ENCODE measurements around the gene ACOT11.
"Not testable (repeated sequence)": the region's sequence is repeated elsewhere in the genome, so short reads cannot be mapped to it uniquely, and the experiment has no call there.

The ACOT11 gene

GRCh38 chr1:54611621-54612020 lies 63.6 kb downstream of the ACOT11 start:
- no peak for DNase-seq

DNA sequence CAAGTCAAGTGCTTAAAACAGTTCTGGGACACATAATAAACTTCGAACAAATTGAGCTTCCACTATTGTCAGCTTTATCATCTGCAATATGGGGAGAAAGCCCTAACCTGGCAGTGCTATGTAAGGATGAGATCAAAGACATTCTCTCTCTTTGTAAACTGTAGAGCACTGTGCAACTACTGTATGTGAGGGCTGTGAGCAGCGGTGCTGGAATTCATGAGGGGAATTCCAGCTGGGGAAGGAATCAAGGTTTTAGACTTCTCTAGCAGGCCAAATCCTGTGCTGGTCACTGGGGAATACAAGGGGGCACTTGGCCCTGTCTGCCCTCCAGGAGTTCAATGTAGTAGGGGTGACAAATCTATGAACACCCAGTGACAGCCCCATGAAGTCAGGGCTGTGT lies 66.0 kb downstream of the ACOT11 start:
- DNase-seq = no peak

DNA sequence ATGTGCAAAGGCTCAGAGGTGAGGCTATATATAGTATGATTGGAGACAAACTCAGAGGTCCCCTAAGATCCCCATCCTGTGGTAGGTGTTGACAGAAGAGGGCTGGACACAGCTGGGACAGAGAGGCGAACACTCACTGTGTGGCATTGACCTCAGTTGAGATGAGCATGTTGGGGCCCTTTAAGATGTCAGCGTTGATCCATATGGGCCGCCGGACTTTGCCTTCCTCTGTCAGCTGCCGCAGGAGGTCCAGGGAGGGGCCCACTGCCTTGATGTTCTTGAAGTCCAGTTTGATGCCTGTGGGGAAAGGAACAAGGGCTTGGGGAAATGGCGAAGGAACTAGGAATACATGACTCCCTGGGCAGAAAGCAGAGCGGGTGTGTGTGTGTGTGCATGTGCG lies 66.5 kb downstream of the ACOT11 start:
- no peak for DNase-seq

GRCh38 chr1:54615531-54616279 lies 67.7 kb downstream of the ACOT11 start:
- DNase-seq = no peak

GRCh38 chr1:54619749-54620148 lies 71.7 kb downstream of the ACOT11 start:
- no peak for DNase-seq

- DNase-seq = no peak
Observed at GRCh38 chr1:54623216-54624007, 75.4 kb downstream of the ACOT11 start, which contains the start of gene FAM151A. Gene FAM151A, minus strand, starts transcription at chr1:54623525. Its CDS starts 130 bp downstream, at chr1:54623395.

GRCh38 chr1:54624466-54625464 lies 76.7 kb downstream of the ACOT11 start:
- no peak for DNase-seq

- DNase-seq = no peak
Observed at GRCh38 chr1:54627196-54627595, 79.2 kb downstream of the ACOT11 start.

DNA sequence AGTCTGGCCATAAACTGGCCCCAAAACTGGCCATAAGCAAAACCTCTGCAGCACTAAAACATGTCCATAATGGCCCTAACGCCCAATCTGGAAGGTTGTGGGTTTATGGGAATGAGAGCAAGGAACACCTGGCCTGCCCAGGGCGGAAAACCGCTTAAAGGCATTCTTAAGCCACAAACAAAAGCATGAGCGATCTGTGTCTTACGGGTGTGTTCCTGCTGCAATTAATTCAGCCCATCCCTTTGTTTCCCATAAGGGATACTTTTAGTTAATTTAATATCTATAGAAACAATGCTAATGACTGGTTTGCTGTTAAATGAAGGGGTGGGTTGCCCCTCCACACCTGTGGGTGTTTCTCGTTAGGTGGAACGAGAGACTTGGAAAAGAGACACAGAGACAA lies 87.8 kb downstream of the ACOT11 start:
- DNase-seq = not testable (repeated sequence)

DNA sequence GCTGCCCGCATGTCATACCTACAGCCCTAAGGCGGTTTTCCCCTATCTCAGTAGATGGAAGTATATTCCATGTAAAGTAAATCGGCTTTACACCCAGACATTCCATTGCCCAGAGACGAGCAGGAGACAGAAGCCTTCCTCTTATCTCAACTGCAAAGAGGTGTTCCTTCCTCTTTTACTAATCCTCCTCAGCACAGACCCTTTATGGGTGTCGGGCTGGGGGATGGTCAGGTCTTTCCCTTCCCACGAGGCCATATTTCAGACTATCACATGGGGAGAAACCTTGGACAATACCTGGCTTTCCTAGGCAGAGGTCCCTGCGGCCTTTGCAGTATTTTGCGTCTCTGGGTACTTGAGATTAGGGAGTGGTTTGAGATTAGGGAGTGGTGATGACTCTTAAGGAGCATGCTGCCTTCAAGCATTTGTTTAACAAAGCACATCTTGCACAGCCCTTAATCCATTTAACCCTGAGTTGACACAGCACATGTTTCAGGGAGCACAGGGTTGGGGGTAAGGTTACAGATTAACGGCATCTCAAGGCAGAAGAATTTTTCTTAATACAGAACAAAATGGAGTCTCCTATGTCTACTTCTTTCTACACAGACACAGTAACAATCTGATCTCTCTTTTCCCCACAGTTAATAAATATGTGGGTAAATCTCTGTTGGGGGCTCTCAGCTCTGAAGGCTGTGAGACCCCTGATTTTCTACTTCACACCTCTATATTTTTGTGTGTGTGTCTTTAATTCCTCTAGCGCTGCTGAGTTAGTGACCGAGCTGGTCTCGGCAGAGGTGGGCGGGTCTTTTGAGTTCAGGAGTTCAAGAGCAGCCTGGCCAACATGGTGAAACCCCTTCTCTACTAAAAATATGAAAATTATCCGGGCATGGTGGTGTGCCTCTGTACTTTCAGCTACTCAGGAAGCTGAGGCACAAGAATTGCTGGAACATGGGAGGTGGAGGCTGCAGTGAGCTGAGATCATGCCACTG lies 88.7 kb downstream of the ACOT11 start:
- DNase-seq = not testable (repeated sequence)

GRCh38 chr1:54640361-54640760 lies 92.3 kb downstream of the ACOT11 start:
- no peak for DNase-seq

DNA sequence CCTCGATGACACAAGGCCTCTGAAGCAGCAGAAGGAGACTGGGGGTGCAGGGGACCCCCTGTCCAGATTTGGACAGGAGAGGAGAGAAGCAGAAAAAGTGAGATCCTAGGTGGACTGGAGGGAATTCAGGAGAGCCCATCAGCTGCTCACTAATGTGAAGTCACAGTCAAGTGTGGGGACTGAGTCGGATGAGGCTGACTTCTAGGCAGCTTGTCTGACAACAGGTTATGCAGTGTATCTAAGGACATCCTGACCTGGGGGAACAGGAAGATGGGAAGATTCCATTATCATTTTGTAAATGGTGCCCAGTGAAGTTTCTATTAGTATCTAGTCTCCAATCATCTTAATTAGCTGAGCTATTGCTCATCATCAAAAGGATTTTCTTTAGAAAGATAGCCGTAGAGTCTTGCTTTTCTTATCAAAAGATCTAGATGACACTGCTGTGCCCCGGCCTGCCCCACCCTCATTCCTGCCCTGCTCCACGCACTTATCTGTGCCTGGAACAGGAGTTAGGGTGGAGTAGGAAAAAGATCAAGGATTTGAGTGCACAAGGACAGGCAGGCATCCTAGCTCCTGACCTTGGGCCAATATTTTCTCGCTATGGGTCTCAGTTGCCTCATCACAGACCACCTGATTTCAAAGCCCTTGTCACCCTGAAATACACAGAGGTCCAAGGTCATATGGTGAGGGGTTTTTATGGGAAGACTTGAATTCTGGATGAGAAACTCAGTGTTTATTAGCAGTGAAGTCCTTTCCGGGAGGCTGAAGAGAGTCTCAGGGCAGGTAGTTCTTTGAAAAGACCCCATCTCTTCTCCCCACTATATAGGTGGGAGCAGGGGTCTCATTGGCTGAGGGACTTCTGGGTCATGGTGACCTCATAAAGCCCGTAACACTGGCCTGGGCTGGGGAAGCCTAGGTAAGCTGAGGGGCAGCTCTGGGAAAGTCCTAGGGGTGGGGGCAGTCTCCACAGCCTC lies 93.1 kb downstream of the ACOT11 start, which contains the start of gene MROH7:
Gene MROH7 (plus strand): TSS at position 924 of the 974 bp plus-strand sequence. CDS start 11,141 bp downstream, outside the sequence.
- DNase-seq = no peak

GRCh38 chr1:54643736-54644135 lies 95.7 kb downstream of the ACOT11 start:
- no peak for DNase-seq

DNA sequence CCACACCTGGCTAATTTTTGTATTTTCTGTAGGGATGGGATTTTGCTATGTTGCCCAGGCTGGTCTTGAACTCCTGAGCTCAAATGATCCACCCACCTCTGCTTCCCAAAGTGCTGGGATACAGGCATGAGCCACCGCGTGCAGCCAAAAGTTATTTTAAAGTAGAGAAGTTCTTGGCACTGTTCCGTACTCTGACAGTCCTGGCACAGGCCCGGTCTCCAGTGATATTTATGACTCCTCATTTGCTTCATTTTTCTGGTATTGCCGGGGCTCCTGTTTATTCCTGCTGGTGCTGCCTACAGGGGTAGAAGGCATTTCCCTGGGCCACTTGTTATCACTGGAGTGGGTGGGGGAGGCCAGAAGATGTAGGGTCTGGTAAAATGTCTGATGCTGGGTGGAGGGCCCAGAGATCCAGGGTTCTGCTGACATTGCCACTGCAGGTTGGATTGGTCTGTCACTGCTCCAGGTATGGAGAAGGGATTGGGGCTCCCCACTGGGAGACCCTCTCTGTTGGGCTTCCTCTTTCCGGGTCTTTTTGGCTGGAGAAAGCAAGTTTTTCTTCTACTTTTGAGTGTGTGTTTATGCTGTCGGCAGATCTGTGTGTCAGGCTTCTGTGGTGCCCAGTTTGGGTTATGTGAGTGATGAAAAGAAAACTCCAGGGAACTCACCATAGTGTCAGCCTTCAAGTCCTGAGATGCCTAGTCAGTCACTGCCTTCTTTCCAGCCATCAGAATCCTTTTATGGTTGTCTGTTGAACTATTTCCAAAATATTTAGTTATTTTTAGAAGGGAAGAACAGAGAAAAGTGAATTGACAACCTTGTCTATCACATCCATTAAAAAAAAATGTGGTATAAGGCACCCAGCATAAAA lies 98.0 kb downstream of the ACOT11 start:
- no peak for DNase-seq

GRCh38 chr1:54649130-54649898 lies 101.3 kb downstream of the ACOT11 start:
- DNase-seq = no peak

- no peak for DNase-seq
Observed at GRCh38 chr1:54649921-54650320, 101.9 kb downstream of the ACOT11 start.

DNA sequence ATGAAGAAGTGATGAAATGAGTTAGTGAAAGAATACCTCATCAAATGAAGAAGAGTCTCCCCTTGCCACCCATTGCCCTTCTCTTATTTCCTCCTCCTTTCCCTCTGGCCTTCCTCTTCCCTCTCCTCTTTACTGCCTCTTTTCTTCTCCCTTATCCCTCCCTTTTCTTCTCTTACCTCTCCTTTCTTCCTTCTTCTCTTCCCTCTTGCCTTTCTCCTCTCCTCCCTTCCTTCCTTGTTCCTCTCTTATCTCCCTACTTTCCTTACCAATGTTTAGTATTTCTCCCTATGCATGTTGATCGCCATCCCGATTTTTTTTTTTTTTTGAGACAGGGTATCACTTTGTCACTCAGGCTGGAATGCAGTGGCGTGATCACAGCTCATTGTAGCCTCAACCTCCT lies 102.4 kb downstream of the ACOT11 start:
- DNase-seq = no peak

- DNase-seq = no peak
Observed at GRCh38 chr1:54651608-54652007, 103.6 kb downstream of the ACOT11 start.

All from activated T-cell treated with anti-CD3 and anti-CD28 coated beads, Interleukin-2, amount 50 U/mL, for 1 hour (primary cell).